ENCODE results near the gene TSFM. TPM values are rescaled to one million over a fixed set of nuclear protein-coding genes. Genes with fewer than 3 reads are reported as not detected.

Gene TSFM
- total RNA-seq, 3 donors from 2014 or later, result 65.0 to 78.5 (median 74.5) TPM

DNA sequence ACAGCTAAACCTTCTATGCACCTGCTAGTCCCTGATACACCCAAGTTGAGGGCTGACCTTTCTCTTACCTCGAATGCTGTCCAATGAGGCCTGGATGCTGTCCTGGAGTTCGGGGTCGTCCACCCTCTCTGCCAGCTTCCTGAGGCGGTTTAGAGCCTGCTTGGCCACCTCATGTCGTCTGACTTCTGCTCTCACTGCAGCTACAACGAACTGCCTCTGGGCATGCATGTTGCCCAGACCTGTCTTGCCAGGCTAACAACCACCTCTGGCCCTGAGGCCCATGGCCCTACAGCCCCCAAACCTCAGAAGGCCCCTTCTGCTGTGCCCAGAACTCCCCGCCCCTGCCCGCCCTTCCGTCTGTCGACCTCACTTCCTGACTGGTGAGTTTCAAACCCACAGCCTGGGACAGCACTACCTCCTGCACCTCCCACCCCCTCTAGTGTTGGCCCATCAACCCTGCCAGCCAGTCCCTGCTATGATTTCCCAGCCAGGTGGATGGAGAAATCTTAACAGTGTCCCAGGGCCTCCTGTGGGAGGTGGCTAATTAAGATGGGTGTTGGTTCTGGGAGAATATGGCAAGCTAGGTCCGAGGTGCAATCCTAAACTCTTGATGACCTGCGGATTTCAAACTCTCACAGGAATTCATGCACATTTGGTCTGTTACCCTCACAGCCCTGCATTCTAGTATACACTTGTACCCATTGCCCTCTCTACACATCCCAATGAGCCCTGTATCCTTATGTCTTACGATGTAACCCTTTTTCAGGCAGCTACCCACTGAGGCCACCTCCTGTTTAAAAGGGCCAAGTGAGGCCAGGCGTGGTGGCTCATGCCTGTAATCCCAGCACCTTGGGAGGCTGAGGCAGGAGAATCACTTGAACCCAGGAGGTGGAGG lies 40.5 kb upstream of the TSFM start:
- DNase-seq (peak; percentile 68), ATAC-seq (peak; percentile 64 to 66)
- Mint-ChIP-seq H3K4me1 (ENCODE audit: low read depth) (peaks cover 58% of the 10 kb centered on the region), H3K4me3 (peak overlapping the region; percentile 91), H3K36me3 (ENCODE audit: insufficient read depth) (peaks cover 16% of the 10 kb centered on the region), H3K27me3 (ENCODE audit: low read depth) (no peaks in the 10 kb centered on the region), H3K9me3 (no peaks in the 10 kb centered on the region)

DNA sequence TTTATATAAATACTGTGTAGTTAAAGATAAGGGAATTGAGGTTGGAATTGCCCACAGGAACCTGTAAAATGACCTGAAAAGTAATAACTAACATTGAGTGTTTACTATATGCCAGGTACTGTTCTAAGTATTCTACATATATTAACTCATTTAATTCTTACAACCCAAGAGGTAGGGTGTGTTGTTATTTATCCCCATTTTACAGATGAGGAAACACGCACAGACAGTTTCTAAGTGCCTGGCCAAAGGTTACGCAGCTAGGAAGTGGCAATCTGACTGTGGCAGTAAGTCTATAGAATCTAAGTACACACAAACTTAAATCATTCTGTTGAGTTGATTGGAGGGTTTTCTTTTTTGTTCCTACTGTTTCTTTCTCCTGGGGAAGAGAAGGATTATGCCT lies 38.8 kb upstream of the TSFM start:
- ATAC-seq, result no peak
- H3K4me3 Mint-ChIP-seq, result peak overlapping the region; percentile 95
- no peaks in the 10 kb centered on the region for H3K9me3 Mint-ChIP-seq

DNA sequence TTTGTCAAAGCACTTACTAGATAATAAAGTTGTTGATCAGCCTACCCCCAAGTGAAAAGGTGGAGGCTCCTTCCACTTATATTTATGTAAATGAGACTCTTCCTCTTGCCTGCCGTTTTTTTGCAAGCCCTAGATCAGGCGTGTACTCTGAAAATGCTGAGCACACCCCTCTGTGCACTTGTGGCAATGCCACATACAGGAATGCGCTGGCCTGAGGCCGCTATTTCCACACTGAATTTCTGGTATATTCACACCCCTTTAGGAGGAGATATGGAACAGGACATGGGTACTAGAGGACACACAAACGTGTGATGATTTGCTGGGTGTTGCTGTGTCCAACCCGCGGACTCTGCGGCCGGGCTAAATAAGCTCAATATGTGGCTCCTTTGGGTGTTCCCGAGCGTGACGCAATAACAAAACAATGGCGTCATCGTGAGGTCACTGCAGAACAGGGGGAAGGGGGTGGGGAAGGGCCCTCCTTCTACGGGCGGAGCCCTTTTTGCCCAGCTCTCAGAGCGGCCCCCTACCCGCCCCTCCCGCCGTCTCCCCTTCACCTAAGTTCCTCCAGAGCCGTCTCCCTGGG lies 38.3 kb upstream of the TSFM start:
- peaks cover 54% of the 10 kb centered on the region for H3K4me1 Mint-ChIP-seq (ENCODE audit: low read depth)

More for the DNA sequence above, 38.8 kb upstream of the TSFM start:
- no peaks in the 10 kb centered on the region for H3K27me3 Mint-ChIP-seq (ENCODE audit: low read depth)
- peaks cover 58% of the 10 kb centered on the region for H3K4me1 Mint-ChIP-seq (ENCODE audit: low read depth)
- DNase-seq, result no peak
- peaks cover 26% of the 10 kb centered on the region for H3K36me3 Mint-ChIP-seq (ENCODE audit: insufficient read depth)

DNA sequence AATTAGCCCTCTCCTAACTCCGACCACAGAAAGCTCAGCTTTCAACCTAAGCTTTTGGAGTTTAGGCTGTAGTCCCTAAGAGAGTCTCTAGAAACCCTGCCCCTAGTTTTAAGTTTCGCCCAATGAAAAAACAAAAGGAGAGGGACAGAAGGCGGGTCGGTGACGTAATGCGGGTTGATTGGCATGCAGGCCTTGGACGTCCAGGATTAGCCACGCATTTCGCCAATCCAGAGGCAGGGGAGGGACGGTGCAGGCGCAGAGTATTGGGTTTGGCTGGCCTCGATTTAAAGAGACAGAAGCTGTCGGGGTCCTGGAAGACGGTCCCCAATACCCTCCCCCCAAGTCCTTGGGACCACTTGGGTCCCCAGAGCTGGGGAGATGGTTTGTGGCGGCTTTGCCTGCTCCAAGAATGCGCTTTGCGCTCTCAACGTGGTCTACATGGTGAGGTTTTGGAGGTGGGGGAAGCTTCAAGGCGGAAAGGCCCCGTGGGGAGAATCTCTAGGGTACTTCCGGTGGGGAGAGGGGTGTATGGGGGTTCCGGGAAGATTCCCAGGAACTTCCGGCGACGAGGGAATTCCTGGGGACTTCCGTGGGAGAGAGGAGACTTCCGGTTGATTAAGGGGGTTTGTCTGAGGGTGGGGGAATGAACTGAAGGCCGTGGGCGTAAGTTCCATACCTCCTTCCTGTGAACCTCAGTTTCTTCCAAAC lies 37.7 kb upstream of the TSFM start, which contains the start of gene TSPAN31:
Gene TSPAN31 (plus strand): TSS at position 263 of the 708 bp plus-strand sequence. CDS start 116 bp downstream, at position 379.
- Mint-ChIP-seq H3K27me3 (ENCODE audit: low read depth) (no peaks in the 10 kb centered on the region), H3K9me3 (no peaks in the 10 kb centered on the region), H3K36me3 (ENCODE audit: insufficient read depth) (peaks cover 27% of the 10 kb centered on the region), H3K4me1 (ENCODE audit: low read depth) (peaks cover 47% of the 10 kb centered on the region), H3K4me3 (peak within 1 kb of the TSS; percentile 95)
- DNase-seq (peak; percentile 92), ATAC-seq (peak; percentile 88 to 91)

More for the DNA sequence above, 38.3 kb upstream of the TSFM start:
- H3K4me3 Mint-ChIP-seq, result peak overlapping the region; percentile 95
- no peaks in the 10 kb centered on the region for H3K27me3 Mint-ChIP-seq (ENCODE audit: low read depth)
- H3K36me3 Mint-ChIP-seq (ENCODE audit: insufficient read depth), result peaks cover 27% of the 10 kb centered on the region
- DNase-seq, result peak; percentile 66
- peak; percentile 46 to 48 for ATAC-seq
- H3K9me3 Mint-ChIP-seq, result no peaks in the 10 kb centered on the region

DNA sequence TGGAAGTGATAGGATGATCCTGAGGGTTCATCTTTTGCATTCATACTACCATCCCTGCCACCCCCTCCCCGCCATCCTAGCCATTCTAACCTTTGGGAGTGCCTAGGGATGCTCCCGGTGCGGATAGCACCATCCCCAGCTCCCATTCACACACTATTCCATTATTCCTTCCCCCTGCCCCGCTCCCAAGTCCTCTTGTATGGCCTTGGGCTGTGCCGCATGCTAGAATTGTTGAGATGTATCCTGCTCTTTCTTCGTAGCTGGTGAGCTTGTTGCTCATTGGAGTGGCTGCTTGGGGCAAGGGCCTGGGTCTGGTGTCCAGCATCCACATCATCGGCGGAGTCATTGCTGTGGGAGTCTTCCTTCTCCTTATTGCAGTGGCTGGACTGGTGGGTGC lies 37.1 kb upstream of the TSFM start:
- H3K9me3 Mint-ChIP-seq, result no peaks in the 10 kb centered on the region
- H3K36me3 Mint-ChIP-seq (ENCODE audit: insufficient read depth), result peaks cover 30% of the 10 kb centered on the region
- peaks cover 49% of the 10 kb centered on the region for H3K4me1 Mint-ChIP-seq (ENCODE audit: low read depth)
- no peak for ATAC-seq
- H3K27me3 Mint-ChIP-seq (ENCODE audit: low read depth), result no peaks in the 10 kb centered on the region
- no peak for DNase-seq
- peak overlapping the region; percentile 95 for H3K4me3 Mint-ChIP-seq

DNA sequence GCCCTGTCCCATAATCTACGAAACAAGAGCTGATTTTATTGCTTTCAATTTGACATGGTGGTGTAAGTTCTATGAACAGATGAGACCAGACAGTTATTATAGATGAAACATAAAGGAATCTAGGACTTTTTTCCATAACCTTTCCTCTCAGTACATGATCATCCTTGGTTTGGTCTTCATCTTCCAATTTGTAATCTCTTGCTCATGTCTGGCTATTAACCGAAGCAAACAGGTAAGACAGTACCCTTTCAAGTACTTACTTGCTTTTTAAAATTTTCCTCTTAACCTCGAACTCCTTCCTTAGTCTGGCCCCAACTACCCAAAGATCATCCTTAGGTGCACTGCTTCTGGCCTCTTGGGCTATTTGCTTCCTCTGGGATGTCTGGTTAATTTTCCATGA lies 36.6 kb upstream of the TSFM start:
- DNase-seq (no peak), ATAC-seq (no peak)
- H3K4me3 Mint-ChIP-seq, result peak overlapping the region; percentile 95
- H3K4me1 Mint-ChIP-seq (ENCODE audit: low read depth), result peaks cover 49% of the 10 kb centered on the region
- no peaks in the 10 kb centered on the region for H3K27me3 Mint-ChIP-seq (ENCODE audit: low read depth)
- no peaks in the 10 kb centered on the region for H3K9me3 Mint-ChIP-seq
- H3K36me3 Mint-ChIP-seq (ENCODE audit: insufficient read depth), result peaks cover 34% of the 10 kb centered on the region

DNA sequence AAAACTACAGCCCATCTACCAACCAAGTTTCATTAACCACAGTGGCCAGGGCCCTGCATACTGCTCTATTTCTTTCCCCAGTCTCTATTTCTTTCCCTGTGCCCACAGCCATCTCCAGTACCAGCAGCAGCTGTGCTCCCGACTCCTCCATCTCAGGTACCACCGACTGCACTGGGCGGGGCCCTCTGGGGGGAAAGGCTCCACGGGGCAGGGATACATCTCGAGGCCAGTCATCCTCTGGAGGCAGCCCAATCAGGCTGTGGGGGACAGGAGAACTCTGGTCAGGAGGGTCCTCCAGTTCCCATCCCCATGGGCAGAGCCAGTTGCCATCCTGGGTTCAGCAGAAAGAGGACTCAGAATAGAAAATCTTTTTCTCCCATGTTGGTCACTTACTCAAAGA lies 33.5 kb upstream of the TSFM start:
- Mint-ChIP-seq H3K36me3 (ENCODE audit: insufficient read depth) (peaks cover 41% of the 10 kb centered on the region), H3K9me3 (no peaks in the 10 kb centered on the region), H3K27me3 (ENCODE audit: low read depth) (no peaks in the 10 kb centered on the region), H3K4me1 (ENCODE audit: low read depth) (peaks cover 57% of the 10 kb centered on the region), H3K4me3 (no peak overlapping the region)
- DNase-seq (no peak), ATAC-seq (no peak)

DNA sequence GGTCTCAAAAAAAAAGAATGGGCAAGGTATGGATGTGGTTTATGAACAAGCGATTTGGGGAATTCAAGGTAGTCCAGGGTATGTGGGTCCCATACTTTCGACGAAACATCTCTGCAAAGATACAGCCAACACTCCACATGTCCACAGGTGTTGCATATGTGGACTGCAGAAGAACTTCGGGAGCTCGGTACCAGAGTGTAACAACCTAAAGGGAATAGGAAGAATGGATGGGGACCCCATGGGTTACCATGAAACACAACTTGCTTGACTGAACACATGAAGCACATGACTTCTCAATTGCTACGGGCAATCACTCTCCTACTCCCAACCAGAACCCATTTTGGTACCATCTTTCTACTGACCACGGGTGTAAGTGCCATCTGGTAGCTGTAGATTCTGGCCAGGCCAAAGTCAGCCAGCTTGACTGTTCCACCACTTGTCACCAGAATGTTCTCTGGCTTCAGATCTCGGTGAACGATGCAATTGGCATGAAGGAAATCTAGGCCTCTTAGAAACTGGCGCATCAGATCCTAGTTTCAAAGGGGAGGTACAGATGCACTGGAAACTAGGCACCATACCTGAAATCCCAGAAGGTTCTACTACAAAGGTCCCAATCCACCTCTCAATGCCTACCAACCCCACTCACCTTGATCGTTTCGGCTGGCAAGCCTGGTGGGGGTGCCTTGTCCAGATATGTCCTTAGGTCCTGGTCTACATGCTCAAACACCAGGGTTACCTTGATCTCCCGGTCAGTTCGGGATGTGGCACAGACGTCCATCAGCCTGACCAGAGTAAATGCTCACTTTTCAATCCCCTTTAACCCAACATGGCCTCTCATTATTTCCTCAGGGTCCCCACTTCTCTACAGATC lies 31.8 kb upstream of the TSFM start:
- Mint-ChIP-seq H3K27me3 (ENCODE audit: low read depth) (no peaks in the 10 kb centered on the region), H3K4me1 (ENCODE audit: low read depth) (peaks cover 49% of the 10 kb centered on the region), H3K36me3 (ENCODE audit: insufficient read depth) (peaks cover 38% of the 10 kb centered on the region), H3K9me3 (no peaks in the 10 kb centered on the region), H3K4me3 (peak overlapping the region; percentile 96)
- DNase-seq (no peak), ATAC-seq (no peak)

DNA sequence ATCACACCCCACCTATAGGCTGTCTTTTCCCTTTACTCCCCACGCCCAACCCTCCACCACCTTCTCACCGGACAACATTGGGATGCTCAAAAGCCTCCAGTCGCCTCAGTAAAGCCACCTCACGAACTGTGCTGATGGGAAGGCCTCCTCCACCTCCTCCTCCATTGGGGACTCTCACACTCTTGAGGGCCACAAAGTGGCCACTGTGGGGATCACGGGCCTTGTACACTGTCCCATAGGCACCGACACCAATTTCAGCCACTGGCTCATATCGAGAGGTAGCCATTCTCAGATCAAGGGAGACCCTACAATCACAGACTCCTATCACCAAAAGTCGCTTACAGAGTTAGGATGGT lies 31.2 kb upstream of the TSFM start:
- H3K9me3 Mint-ChIP-seq, result no peaks in the 10 kb centered on the region
- H3K4me1 Mint-ChIP-seq (ENCODE audit: low read depth), result peaks cover 48% of the 10 kb centered on the region
- no peak for ATAC-seq

DNA sequence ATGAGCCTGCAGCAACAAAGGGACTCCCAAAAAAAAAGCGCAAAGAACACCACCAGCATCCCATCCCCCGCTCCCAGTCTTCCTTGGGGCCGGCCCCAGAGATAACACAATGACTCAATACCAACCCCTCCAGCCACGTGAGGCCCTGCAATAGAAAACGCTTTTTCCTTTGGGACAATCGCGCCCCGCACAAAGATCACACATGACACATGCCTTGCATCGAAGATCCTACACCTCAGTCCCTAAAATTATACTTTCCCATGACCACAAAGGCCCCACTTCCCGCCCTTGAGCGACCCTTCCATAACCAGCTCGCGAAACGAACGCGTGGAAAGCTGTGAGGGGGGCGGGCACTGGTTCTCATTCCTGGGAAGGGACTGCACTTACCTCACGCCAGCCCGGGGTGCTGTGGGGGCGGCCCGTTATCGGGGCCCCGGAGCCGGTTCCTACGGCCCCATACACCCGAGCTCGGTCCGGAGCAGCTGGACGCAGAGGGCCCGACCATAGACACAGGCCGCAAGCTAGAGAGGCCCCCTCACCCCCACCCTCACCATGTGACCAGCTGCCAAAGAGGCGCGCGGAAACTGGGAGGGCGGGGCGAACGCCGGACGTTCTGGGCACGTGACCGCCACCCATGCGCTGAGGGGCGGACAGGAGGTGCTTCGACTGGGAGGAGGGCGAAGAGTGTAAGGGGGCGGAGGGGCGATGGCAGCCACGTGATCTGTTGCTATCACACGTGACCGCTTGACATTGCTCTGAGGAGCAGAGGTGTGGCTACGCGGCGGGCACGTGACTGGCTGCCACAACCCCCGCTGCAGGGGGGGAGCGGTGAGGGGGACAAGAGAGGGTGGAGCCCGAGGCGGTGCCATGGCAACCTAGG lies 30.6 kb upstream of the TSFM start, which contains the start of gene CDK4:
Gene CDK4 (minus strand): TSS at position 523 of the 880 bp plus-strand sequence. CDS start 593 bp downstream, outside the sequence.
- Mint-ChIP-seq H3K36me3 (ENCODE audit: insufficient read depth) (peaks cover 30% of the 10 kb centered on the region), H3K27me3 (ENCODE audit: low read depth) (no peaks in the 10 kb centered on the region), H3K4me3 (peak within 1 kb of the TSS; percentile 96), H3K4me1 (ENCODE audit: low read depth) (peaks cover 53% of the 10 kb centered on the region), H3K9me3 (no peaks in the 10 kb centered on the region)
- DNase-seq (peak; percentile 96), ATAC-seq (peak; percentile 71 to 76)

More for the DNA sequence above, 31.2 kb upstream of the TSFM start:
- H3K27me3 Mint-ChIP-seq (ENCODE audit: low read depth), result no peaks in the 10 kb centered on the region
- H3K4me3 Mint-ChIP-seq, result peak overlapping the region; percentile 96
- DNase-seq, result no peak
- H3K36me3 Mint-ChIP-seq (ENCODE audit: insufficient read depth), result peaks cover 32% of the 10 kb centered on the region

DNA sequence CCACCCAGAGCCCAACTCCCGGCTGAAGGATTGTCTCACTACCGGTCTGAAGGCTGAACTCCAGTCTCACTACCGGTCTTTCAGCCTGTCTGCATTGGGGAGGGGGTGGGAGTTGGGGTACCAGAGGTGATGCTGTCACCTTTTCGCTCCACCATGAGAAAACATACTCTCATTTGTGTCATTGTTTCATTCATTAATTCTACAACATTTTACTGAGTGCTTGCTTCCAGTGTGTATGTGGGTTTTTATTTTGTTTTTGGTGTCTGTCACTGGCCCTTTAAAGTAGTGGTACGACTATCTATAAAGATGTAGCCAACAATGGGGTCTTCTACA lies 30.0 kb upstream of the TSFM start:
- Mint-ChIP-seq H3K4me1 (ENCODE audit: low read depth) (peaks cover 54% of the 10 kb centered on the region), H3K27me3 (ENCODE audit: low read depth) (no peaks in the 10 kb centered on the region), H3K4me3 (peak overlapping the region; percentile 96), H3K9me3 (no peaks in the 10 kb centered on the region), H3K36me3 (ENCODE audit: insufficient read depth) (peaks cover 25% of the 10 kb centered on the region)
- ATAC-seq (no peak), DNase-seq (no peak)

DNA sequence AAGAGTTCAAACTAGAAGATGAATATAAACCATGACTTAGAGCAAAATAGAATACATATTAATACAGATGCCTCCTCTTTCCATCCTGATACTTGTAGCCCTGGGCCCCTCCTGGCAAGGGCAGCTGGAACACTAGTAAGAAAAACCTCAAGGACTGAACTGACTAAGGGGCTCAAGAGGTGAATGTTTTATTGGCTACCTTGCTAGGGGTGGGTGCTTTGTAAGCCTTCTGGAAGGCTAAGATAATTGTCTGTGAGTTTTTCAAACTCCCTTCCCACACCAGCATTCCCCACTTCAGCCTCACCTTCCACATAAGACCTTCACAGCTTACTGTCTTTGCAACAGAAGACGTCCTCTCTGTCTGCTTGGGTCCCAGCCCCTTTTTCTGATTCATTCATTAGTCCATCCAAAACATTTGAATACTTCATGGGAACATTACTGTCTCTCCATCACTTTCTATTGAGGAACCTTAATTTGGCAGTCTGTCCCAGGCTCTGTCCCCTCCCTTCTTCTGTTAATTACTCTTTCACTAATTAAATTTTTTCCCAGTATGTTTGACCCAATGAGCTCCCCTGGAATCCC lies 28.7 kb upstream of the TSFM start:
- no peak for ATAC-seq
- DNase-seq, result no peak
- Mint-ChIP-seq H3K27me3 (ENCODE audit: low read depth) (no peaks in the 10 kb centered on the region), H3K9me3 (no peaks in the 10 kb centered on the region), H3K4me3 (peak overlapping the region; percentile 86), H3K4me1 (ENCODE audit: low read depth) (peaks cover 54% of the 10 kb centered on the region), H3K36me3 (ENCODE audit: insufficient read depth) (peaks cover 24% of the 10 kb centered on the region)
